Adrenal gland (tissue), 5 donors: ENCODE measurements around the gene WDR1.

Experiments used
- CTCF ChIP-seq, 6 experiments: fragments of 450-650 bp in 4 of 6; fragments of 200-600 bp in 2 of 6; sonication (generic) in 1 of 6; IDR thresholded peaks; 1 replicate in 5 of 6; 2 replicates in 1 of 6; pipeline versions ENCODE4 v1.5.1 to v1.8.0; 2016 to 2021; ENCODE audit warnings: antibody characterized with exemption in 6 of 6, mild to moderate bottlenecking in 2 of 6, moderate library complexity in 1 of 6
- POLR2A ChIP-seq, 2 donors: fragments of 450-650 bp; IDR thresholded peaks; one replicate each; pipeline ENCODE4 v1.6.1; 2017; ENCODE audit warnings: antibody characterized with exemption in 2 of 2, mild to moderate bottlenecking in 2 of 2, moderate library complexity in 1 of 2
- donor health status: DM: no; HTN: no; CAD: no.

GRCh38 chr4:10143171-10143570 is 26.6 kb upstream of the WDR1 start:
- TF ChIP-seq POLR2A (IDR thresholded peaks at IDR 0.05) (no peak), CTCF (IDR thresholded peaks at IDR 0.05) (no peak)
